CD4-positive, alpha-beta T cell treated with Interferon alpha-2 for 1 hour (primary cell): ENCODE results near the gene CLHC1.
"Not testable (repeated sequence)": the region's sequence is repeated elsewhere in the genome, so short reads cannot be mapped to it uniquely, and the experiment has no call there.

ENCODE experiments used
- DNase-seq, 2 donors: peaks; one replicate each; pipeline ENCODE4 v3.0.0-alpha.2; 2020 to 2022

The CLHC1 gene

GRCh38 chr2:55152475-55153412 is 79.3 kb downstream of the CLHC1 start:
- DNase-seq, result no peak

GRCh38 chr2:55151733-55152433 is 80.2 kb downstream of the CLHC1 start:
- no peak for DNase-seq

DNA sequence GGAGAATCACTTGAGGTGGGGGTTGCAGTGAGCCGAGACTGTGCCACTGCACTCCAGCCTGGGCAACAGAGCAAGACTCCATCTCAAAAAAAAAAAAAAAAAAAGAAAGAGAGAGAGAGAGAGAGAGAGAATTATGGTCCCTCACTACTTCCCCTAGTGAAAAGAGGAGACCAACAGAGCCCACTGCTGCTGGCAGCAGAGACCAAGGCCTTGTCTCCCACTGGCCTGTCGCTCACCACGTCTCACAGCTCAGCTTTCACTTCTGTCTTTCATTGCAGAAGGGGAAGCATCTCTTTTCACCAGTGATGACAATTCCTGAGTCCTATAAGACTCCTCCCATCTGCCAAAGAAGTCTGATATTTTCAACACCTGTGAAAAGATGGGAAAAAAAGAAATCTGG is 81.3 kb downstream of the CLHC1 start:
- peak; percentile 14 to 61 for DNase-seq

DNA sequence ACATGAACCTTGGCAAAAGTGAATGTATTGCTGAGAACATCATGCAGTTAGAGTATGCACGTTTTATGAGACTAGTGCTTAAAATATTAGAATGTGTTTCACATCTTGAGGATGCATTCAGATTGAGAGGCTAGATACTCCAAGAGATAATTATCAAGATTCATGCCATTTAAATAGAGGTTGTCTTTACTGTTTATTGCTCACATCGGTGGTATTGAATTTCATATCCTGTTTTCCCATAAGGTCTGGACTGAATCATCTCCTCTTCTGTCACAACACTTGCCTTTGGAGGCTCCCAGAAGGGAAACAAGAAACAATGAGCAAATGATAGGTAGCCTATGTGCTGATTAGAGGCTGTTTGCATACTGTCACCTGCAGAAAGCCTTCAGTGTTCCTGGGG is 83.8 kb downstream of the CLHC1 start:
- no peak for DNase-seq

GRCh38 chr2:55147531-55147930 is 84.6 kb downstream of the CLHC1 start:
- DNase-seq, result no peak

DNA sequence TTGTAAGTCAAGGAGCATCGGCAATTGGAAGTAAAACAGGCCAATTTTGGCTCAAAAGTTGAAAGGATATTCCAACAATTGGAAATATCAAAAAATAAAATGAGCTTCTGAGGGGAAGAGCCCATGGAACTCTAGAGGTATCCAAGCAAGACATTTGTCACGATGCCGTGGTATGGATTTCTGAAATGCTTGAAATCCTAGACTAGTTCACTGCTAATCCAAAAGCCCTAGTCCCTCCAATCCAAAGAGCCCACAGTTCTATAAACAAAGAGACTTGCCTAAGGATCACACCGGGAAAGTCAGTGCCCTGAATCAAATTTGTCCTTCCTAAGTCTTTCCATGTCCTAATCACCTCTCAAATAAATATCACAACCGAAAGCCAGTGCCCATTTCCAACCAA is 85.1 kb downstream of the CLHC1 start:
- DNase-seq, result no peak

DNA sequence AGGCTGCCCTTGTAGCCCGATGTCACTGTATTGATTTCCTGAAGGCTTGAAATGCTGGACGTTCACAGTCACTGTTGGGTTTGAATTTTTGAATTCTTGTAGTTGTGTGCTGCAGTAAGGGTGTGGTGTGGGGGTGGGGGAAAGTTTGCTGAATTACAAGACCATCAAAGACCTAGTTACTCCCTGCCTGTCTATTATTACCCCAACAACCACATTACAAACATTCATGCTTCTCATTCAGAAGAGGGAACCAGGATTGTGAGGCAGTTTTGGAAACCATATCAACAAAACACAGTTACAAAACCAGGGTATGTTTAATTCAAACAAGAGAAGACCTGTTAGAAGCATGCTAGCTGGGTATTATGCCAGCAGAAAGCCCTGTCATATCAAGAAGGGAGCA is 85.8 kb downstream of the CLHC1 start:
- no peak for DNase-seq

DNA sequence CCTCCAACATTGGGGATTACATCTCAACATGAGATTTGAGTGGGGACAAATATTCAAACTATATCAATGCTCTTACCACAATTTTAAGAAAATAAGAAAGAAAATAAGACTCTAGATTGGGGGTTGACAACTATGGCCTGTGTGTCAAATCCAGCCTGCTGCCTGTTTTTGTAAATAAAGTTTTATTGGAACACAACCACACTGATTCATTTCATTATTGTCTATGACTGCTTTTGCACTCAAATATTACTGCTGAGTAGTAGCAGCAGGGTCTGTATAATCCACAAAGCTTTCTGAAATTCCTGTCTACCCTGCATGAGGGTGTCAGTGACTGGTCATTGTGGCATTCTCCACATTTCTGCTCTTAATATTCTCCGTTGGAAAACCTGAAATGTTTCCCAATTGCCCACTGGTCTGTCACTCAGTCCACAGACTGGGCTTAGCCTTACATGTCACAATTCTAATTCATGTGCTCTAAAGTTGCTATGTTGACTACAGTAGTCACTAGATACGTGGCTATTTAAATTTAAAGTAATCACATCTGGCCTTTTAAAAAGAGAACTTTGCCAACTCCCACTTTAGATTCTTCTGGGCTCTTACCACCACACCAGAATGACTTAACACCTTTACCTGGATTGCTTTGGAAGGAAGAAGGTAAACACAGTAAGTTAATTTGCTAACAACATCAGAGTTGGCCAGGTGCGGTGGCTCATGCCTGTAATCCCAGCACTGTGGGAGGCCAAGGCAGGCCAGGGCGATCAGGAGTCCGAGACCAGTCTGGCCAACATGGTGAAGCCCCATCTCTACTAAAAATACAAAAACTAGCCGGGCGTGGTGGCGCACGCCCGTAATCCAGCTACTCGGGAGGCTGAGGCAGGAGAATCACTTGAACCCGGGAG is 86.9 kb downstream of the CLHC1 start:
- no peak for DNase-seq

GRCh38 chr2:55143706-55144105 is 88.4 kb downstream of the CLHC1 start:
- DNase-seq, result not testable (repeated sequence)

- no peak for DNase-seq
Measured at GRCh38 chr2:55142518-55142917, 89.6 kb downstream of the CLHC1 start.

DNA sequence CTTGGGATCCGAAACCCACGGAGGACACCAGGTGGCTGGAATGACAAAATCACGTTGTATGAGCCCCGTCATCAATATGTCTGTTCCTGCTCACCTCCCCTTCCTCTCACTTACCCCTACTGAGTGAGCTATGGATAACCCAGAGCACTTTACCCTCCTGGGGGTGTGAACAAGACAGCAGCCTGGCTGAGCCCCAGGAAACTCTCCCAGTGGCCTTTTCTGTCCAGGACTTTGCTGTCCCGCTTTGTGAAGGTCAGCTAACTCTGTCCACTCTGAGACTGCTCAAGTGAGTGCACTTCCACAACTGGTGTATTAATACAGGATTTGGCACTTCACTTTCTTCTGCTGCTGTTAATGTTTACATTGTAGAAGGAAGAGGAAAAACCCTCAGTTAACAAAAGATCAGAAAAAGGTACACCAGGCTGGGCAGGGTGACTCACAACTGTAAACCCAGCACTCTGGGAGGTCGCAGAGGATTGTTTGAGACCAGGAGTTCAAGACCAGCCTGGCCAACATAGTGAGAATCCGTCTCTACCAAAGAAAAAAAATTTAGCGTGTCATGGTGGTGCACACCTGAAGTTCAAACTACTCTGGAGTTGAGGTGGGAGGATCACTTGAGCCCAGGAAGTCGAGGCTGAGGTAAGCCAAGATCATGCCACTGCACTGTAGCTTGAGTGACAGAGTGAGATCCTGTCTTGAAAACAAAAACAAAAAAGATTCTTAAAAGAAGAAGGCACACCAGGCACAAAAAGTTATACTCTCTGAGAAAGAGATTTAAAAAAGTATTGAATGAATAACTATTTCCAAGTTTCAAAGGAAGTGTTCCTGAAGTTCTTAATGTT is 90.3 kb downstream of the CLHC1 start:
- no peak for DNase-seq

DNA sequence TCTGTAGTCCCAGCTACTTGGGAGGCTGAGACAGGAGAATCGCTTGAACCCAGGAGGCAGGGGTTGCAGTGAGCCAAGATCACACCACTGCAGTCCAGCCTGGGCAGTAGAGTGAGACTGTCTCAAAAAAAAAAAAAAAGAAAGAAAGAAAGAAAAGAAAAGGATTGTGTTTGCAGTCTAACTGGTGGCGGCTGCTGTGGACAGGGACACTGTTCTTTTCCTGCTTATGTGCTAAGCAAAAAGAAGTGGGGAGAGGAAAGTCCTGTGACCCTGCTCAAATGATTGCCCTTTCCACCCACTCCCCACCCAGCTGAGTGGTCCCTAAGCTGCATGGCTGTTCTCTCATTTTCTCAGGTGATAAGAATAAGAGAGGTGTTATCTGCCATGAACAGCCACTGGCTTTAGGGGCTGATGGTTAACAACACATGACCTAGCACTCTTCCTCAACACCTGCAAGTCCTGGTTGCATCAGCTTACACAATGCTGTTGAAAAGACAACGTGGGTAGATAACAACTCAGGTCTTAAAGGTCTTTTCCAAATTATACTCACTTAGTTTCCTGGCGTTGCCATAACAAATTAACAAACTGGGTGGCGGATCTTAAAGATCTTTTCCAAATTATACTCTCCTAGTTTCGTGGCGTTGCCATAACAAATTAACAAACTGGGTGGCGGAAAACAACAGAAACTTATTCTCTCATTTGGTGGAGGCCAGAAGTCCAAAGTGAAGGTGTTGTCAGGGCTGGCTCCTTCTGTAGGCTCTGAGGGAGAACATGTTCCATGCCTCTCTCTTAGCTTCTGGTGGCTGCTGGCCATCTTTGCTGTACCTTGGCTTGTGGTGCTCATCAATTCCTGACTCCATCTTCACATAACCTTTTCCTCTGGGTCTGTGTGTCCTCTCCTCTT is 91.5 kb downstream of the CLHC1 start:
- DNase-seq, result no peak

DNA sequence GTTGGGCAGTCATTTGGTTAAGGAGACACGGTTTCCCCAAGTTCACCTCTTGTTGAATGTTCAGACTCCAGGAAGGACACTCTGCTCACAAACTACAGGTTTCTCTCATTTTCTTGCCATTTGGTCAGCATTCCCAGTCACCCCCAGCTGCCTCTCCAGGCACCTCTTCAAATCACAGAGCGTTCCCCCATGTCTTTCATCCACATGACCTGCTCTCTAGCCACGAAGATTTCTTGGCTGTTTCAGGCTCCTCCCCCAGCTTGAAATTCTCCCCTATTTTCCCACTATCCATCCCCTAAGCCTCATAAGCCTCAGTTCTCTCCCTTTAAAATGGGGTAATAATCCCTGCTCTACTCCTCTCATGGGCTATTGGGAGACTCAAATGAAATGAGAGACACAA is 92.8 kb downstream of the CLHC1 start:
- DNase-seq, result no peak

DNA sequence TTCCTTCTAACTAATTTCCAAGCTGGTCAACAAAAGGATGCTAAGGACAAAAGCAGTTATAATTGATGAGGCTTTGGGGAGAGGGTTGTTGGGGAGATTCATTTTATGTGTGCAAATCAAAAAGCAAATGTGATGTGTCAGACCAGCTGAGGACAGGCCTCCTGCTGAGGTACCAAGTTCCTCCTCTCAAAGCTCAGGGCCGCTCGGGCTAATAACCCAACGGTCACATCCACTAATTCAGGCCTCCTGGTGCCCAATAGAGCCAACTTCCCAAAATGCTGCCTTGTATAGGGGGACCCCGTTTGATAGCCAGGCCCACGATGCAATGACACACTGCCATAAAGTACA is 93.2 kb downstream of the CLHC1 start:
- DNase-seq, result no peak

- DNase-seq, result no peak
Measured at GRCh38 chr2:55138014-55138881, 93.8 kb downstream of the CLHC1 start.

GRCh38 chr2:55137024-55137958 is 94.8 kb downstream of the CLHC1 start:
- DNase-seq, result peak; percentile 14 to 37

DNA sequence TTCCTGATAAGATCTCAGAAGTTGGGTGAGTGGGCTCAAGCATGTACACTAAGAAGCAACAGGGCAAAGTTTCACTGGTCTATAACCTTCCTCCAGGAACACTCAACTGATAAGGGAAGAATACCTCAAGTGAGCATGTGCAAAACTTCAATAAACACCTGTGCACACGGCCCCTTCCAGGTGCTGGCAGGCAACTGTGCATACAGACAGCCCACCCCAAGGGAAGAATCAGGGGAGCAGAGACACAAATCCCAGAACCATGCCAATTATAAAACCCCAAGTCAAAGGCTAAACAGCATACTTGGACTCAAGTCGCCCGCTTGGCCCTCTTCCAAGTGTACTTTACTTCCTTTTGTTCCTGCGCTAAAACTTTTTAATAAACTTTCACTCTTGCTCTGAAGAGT is 96.0 kb downstream of the CLHC1 start:
- DNase-seq, result no peak

- DNase-seq, result no peak
Measured at GRCh38 chr2:55135491-55135890, 96.6 kb downstream of the CLHC1 start.

GRCh38 chr2:55134316-55134706 is 97.8 kb downstream of the CLHC1 start:
- DNase-seq, result peak in 1 of 2 donors; percentile 28
